ENCODE data around the gene BMPR1A. TPM values are rescaled to one million over a fixed set of nuclear protein-coding genes. Genes with fewer than 3 reads are reported as not detected.

BMPR1A gene
- total and polyA plus RNA-seq, 2 donors from 2014 or later, result 7.9 to 37.4 TPM

DNA sequence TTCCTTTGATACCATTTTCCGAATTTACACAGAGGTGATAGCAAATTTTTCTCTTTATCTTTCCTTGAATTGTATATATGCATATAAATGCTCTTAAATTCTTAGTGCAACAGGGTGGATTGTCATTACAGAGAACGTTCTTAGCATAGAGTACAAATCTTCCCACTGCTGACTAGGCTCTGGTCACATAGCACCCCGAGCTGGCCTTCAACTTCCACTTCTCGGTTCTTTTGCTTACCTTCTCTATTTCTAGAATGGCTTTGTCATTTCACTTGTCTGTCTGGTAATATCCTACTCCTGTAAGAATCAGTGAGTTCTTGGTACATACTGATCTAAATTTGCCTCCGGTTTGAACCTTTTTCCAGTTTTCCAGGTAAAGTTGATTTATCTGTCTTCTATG lies 225.3 kb downstream of the BMPR1A start:
- Histone ChIP-seq H3K4me3 (ENCODE audit: low read length in 3 of 3) (no peak overlapping the region), H3K9ac (ENCODE audit: low read length in 3 of 3) (no peak overlapping the region), H3K4me1 (ENCODE audit: control insufficient read depth in 2 of 3, insufficient read depth in 2 of 3, low read depth in 1 of 3, low read length in 3 of 3) (peaks cover 0 to 15% (median 13%) of the 10 kb centered on the region in 3 donors), H3K9me3 (ENCODE audit: control insufficient read depth in 2 of 3, insufficient read depth in 1 of 3, low read length in 3 of 3) (no peaks in the 10 kb centered on the region), H3K36me3 (ENCODE audit: control insufficient read depth in 2 of 3, insufficient read depth in 3 of 3, low read length in 3 of 3) (no peaks in the 10 kb centered on the region), H3K27ac (ENCODE audit: low read depth in 2 of 2, low read length in 2 of 2) (no peak overlapping the region), H3K27me3 (ENCODE audit: control insufficient read depth, insufficient read depth, low read length) (no peaks in the 10 kb centered on the region)
- intact Hi-C loops (cut with DNase I), result no loop called here
- TF ChIP-seq, protein P1, sequence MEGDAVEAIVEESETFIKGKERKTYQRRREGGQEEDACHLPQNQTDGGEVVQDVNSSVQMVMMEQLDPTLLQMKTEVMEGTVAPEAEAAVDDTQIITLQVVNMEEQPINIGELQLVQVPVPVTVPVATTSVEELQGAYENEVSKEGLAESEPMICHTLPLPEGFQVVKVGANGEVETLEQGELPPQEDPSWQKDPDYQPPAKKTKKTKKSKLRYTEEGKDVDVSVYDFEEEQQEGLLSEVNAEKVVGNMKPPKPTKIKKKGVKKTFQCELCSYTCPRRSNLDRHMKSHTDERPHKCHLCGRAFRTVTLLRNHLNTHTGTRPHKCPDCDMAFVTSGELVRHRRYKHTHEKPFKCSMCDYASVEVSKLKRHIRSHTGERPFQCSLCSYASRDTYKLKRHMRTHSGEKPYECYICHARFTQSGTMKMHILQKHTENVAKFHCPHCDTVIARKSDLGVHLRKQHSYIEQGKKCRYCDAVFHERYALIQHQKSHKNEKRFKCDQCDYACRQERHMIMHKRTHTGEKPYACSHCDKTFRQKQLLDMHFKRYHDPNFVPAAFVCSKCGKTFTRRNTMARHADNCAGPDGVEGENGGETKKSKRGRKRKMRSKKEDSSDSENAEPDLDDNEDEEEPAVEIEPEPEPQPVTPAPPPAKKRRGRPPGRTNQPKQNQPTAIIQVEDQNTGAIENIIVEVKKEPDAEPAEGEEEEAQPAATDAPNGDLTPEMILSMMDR (IDR thresholded peaks at IDR 0.05; ENCODE audit: borderline replicate concordance, extremely low read depth, insufficient read depth), result no peak
- no peak for DNase-seq
- FAIRE-seq, result no peak

Other genes starting within 250 kb of the BMPR1A start
- gene WAPL, start 234.8 kb upstream of the BMPR1A start, total RNA-seq, result 34.7 TPM
- gene WAPL, start 234.8 kb upstream of the BMPR1A start, polyA plus RNA-seq (ENCODE audit: insufficient read depth, low read depth, low replicate concordance), result 17.6 TPM
- not detected for gene OPN4, start 102.1 kb upstream of the BMPR1A start, total RNA-seq
- gene OPN4, start 102.1 kb upstream of the BMPR1A start, polyA plus RNA-seq (ENCODE audit: insufficient read depth, low read depth, low replicate concordance), result not detected
- 7.7 TPM for gene LDB3, start 88.1 kb upstream of the BMPR1A start, total RNA-seq
- 3.3 TPM for gene LDB3, start 88.1 kb upstream of the BMPR1A start, polyA plus RNA-seq (ENCODE audit: insufficient read depth, low read depth, low replicate concordance)
- gene MMRN2, start 201.0 kb downstream of the BMPR1A start, total RNA-seq, result 65.9 TPM
- gene MMRN2, start 201.0 kb downstream of the BMPR1A start, polyA plus RNA-seq (ENCODE audit: insufficient read depth, low read depth, low replicate concordance), result 19.9 TPM
- 41.3 TPM for gene SNCG, start 202.0 kb downstream of the BMPR1A start, total RNA-seq
- gene SNCG, start 202.0 kb downstream of the BMPR1A start, polyA plus RNA-seq (ENCODE audit: insufficient read depth, low read depth, low replicate concordance), result 92.8 TPM
- gene ADIRF, start 211.9 kb downstream of the BMPR1A start, total RNA-seq, result 357 TPM
- gene ADIRF, start 211.9 kb downstream of the BMPR1A start, polyA plus RNA-seq (ENCODE audit: insufficient read depth, low read depth, low replicate concordance), result 897 TPM